NT2/D1 (cell line): ENCODE measurements around the gene DNAI1.

Source experiments
- YY1 ChIP-seq: IDR thresholded peaks from 2 replicates; pipeline ENCODE4 v1.6.1; 2011; ENCODE audit not compliant: insufficient read length, insufficient read depth
- ZNF274 ChIP-seq: IDR thresholded peaks from 2 replicates; pipeline ENCODE4 v1.6.1; 2011; ENCODE audit warnings: mild to moderate bottlenecking, low read depth, low read length

DNA sequence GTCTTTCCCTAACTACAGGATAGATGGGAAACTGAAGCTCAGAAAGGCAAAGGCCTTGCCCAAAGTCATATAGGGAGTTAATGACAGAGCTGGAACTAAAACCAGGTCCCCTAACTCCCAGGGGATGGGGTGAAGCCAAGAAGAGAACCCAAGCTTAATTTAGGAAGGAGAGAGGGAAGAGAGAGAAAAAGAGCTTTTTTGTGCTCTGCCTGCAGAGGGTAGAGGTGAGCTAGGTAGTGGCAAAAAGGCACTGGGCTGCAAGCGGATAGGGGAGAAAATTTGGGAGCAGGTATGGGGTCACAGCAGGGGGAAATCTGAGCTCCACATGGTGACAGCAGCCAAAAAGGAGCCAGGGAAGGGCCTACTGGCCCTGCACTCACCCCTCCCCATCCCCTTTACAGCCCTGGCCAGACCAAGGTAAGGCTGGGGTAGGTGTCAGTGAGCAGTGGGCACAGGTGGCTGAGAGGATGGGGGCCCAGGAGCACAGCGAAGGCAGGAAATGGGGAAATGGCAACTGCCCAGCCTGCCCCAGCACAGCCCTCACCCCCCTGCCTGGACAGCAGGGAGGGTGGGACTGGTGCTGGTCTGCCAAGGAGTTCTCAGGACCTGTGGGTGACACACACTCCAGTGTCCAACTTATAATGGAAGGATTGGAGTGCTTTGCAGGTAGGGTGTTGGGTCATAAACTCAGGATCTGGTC lies 60.9 kb downstream of the DNAI1 start:
- TF ChIP-seq YY1 (no peak), ZNF274 (no peak)
